ENCODE results near the gene SQOR.

DNA sequence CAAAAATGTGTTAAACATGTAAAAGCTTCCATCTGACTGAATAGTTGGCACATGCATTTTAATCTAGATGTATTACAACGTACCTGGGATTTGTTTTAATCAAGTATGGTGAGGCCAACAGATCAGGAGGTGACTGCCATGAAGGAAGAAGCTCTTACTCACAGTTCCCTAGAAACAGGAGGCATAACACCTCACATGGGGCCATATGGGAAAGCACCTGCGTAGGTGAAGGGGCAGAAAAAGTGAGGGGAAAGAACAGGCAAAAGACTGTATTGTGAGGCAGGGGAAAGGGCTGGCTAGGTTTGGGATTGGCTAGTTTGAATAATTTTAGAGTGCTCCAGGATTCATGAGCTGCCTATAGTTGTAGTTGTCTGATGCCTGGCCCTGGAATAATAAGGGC is 9.6 kb downstream of the SQOR start:
- no peak for TF ChIP-seq EZH2 (IDR thresholded peaks at IDR 0.05; ENCODE audit: insufficient read depth, poor library complexity, severe bottlenecking)
- TF ChIP-seq EZH2phosphoT487 (IDR thresholded peaks at IDR 0.05; ENCODE audit: insufficient read depth, low read depth), result no peak

Measured in GM23248 (cell line).